ENCODE results near the gene ATP2A3. TPM values are rescaled to one million over a fixed set of nuclear protein-coding genes. Genes with fewer than 3 reads are reported as not detected.

ATP2A3 gene
- total and polyA plus RNA-seq, 8 donors, result 17.8 to 67.7 (median 42.3) TPM

DNA sequence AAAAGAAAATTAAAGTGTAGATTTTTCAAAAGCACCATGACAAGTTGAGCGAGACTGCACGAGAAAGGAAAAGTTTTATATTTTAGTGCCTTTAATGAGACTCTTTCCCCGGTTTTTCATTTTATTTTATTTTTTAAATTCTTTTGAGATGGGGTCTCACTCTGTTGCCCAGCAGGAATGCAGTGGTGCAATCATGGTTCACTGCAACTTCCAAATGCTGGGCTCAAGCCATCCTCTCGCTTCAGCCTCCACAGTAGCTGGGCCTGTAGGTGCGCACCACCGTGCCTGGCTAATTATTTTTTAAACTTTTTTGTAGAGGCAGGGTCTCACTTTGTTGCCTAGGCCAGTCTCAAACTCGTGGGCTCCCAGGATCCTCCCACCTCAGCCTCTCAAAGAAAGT lies 5.7 kb upstream of the ATP2A3 start:
- no peak overlapping the region for H3K27ac ChIP-seq
- ATAC-seq, result no peak
- no peaks in the 10 kb centered on the region for H3K9me3 ChIP-seq
- intact Hi-C loops (cut with DNase I), result no loop called here
- no peak for FAIRE-seq
- no peaks in the 10 kb centered on the region for H3K27me3 ChIP-seq
- peak in 1 of 6 donors; percentile 5 for DNase-seq
- no peak for TF ChIP-seq CTCF (IDR thresholded peaks at IDR 0.05)
- no peaks in the 10 kb centered on the region for H3K36me3 ChIP-seq
- WGBS, 2 donors, result 88 to 91% methylated on average over 7 of the region's 7 CpGs
- H3K4me1 ChIP-seq, result peaks cover 0 to 15% (median 7%) of the 10 kb centered on the region in 3 donors
- no peak overlapping the region for H3K4me3 ChIP-seq

DNA sequence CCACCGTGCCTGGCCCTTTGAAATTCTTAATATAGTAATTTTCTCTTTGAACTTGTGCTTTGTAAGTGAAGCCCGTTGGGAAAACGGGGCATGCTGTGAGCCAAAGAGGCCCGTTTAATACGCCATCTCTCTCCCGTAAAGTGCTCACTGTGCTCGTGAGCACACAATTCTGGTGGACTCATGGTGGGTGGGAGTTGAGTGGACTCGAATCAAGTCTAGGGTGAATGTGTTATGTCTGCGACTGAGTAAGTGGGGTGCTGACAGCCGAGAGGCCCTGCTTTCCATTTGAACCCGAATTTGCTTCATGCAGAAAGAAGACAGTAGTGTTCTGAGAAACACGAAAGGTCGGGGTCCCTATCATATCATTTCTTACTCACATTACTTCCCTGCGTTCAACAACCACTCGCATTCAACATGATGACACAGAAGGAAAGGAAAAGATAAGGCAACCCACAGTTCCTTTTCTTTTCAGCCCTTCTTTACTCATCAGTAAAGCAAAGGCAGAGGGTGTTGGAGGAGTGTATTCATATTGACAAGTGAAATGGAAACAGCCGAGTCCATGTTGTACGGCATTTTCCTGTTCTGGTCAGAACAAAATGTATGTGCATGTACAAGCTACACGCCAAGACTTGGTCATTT lies 4.8 kb upstream of the ATP2A3 start:
- 88 to 93% methylated on average over 18 of the region's 18 CpGs for WGBS, 2 donors
- FAIRE-seq, result no peak
- Histone ChIP-seq H3K36me3 (no peaks in the 10 kb centered on the region), H3K9me3 (no peaks in the 10 kb centered on the region), H3K4me1 (peaks cover 0 to 15% (median 8%) of the 10 kb centered on the region in 3 donors), H3K27ac (no peak overlapping the region), H3K4me3 (no peak overlapping the region), H3K27me3 (no peaks in the 10 kb centered on the region)
- intact Hi-C loops (cut with DNase I), result no loop called here
- TF ChIP-seq CTCF (IDR thresholded peaks at IDR 0.05), result no peak
- no peak for ATAC-seq
- DNase-seq, result no peak

- FAIRE-seq (no peak), DNase-seq (no peak), ATAC-seq (no peak)
- H3K36me3 ChIP-seq, result no peaks in the 10 kb centered on the region
- H3K9me3 ChIP-seq, result no peaks in the 10 kb centered on the region
- H3K27ac ChIP-seq, result no peak overlapping the region
- no peak overlapping the region for H3K4me3 ChIP-seq
- no peak for TF ChIP-seq CTCF (IDR thresholded peaks at IDR 0.05)
- intact Hi-C loops (cut with DNase I), result no loop called here
- WGBS, 2 donors, result 93 to 98% methylated on average over 3 of the region's 3 CpGs
- H3K27me3 ChIP-seq, result no peaks in the 10 kb centered on the region
- peaks cover 0 to 20% (median 8%) of the 10 kb centered on the region in 3 donors for H3K4me1 ChIP-seq
Observed at GRCh38 chr17:3968015-3968414, 3.8 kb upstream of the ATP2A3 start.

- Histone ChIP-seq H3K4me1 (peaks cover 0 to 25% (median 8%) of the 10 kb centered on the region in 3 donors), H3K27me3 (no peaks in the 10 kb centered on the region), H3K36me3 (no peaks in the 10 kb centered on the region), H3K9me3 (no peaks in the 10 kb centered on the region), H3K27ac (peak overlapping the region; percentile 73 to 83 (median 81)), H3K4me3 (peak overlapping the region in 1 of 4 donors; percentile 0)
- ATAC-seq (peak; percentile 63 to 77 (median 72)), DNase-seq (peak; percentile 72 to 90 (median 80)), FAIRE-seq (no peak)
- intact Hi-C loops (cut with DNase I), result no loop called here
- 32 to 36% methylated on average over 14 of the region's 14 CpGs for WGBS, 2 donors
- no peak for TF ChIP-seq CTCF (IDR thresholded peaks at IDR 0.05)
Observed at GRCh38 chr17:3966720-3967363, 2.6 kb upstream of the ATP2A3 start.
